Cerebellar nuclear complex (tissue), 1 donor: ENCODE results near the gene SLC35F3.

Source experiments
- DNase-seq, 2 experiments: peaks; one replicate each; lab custom pipeline; 2025; lab: John Stamatoyannopoulos, UW

The SLC35F3 gene

GRCh38 chr1:234040446-234041317 is 136.2 kb downstream of the SLC35F3 start:
- no peak for DNase-seq

- no peak for DNase-seq
Measured at GRCh38 chr1:234044079-234044478, 139.6 kb downstream of the SLC35F3 start.

GRCh38 chr1:234047123-234047522 is 142.6 kb downstream of the SLC35F3 start:
- no peak for DNase-seq

- no peak for DNase-seq
Measured at GRCh38 chr1:234062166-234062565, 157.7 kb downstream of the SLC35F3 start.

DNA sequence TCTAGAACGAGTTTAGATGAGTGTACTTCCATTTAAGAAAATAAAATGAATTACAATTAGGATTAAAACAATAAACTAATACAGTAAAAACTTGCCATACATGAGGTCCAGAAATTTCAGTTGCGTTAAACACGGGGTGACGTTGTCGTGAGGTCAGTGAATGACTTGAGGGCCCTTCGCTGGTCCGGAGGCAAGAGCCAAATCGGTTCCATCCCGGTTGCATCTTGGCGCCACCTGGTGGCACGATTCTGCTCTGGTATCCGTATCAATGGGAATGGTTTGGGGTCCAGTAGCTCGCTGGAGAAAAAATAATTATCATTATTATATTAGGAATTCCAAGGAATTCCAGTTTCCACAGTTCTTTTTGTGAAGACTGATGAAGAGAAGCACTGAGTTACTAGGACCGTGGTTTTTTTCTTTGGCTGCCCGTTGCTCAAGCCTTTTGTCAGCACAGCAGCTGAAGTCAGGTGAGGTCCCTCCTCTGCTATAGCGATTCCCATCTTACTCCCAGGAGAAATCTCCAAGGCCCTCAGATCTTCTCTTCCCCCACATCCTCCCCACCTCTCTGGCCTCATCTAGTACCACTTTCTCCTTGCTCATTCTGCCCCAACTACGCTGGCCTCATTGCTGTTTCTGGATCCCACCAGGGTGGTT is 161.4 kb downstream of the SLC35F3 start:
- DNase-seq, result peak in 1 of 2 experiments; percentile 25

GRCh38 chr1:234067581-234068337 is 163.3 kb downstream of the SLC35F3 start:
- no peak for DNase-seq

DNA sequence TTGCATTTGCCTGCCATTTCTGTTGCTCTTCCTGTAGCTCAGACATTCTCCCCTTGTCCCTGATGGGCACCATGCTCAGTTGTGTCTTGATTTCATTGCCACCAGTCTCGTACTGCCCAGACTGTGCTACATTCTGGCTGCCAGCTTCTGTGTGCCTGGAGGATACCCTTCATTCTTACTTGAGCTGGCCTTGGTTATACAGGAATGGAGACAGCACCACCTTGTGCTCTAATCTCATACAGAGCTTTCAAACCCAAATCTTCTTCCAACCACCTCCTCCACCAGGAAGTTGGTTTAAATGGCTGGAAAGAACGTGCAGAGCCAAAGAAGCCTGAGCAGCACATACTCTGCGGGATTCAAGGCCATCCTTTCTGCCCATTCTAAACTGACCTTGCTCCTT is 165.3 kb downstream of the SLC35F3 start:
- peak in 1 of 2 experiments; percentile 12 for DNase-seq

GRCh38 chr1:234072793-234073192 is 168.3 kb downstream of the SLC35F3 start:
- DNase-seq, result no peak

GRCh38 chr1:234078143-234078542 is 173.7 kb downstream of the SLC35F3 start:
- DNase-seq, result no peak

GRCh38 chr1:234079896-234080295 is 175.4 kb downstream of the SLC35F3 start:
- no peak for DNase-seq

DNA sequence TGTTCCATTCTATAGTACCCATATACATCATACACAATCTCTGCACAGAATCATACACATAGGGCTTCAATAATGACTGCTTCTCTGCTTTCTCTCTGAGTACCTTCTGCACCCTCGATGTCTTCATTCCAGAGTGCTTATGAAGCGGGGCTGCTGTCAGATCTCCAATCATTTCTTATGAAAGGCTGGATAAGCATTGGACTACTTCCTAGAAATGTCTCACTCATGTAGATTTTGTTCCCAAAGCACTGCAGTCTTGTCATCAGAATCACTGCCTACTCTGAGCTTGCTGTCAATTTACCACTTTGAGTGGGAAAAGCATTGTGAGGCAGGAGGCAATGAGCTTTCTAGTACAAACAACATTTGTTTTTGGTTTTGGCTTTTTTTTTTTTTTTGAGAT is 179.0 kb downstream of the SLC35F3 start:
- no peak for DNase-seq

GRCh38 chr1:234089396-234089795 is 184.9 kb downstream of the SLC35F3 start:
- no peak for DNase-seq

DNA sequence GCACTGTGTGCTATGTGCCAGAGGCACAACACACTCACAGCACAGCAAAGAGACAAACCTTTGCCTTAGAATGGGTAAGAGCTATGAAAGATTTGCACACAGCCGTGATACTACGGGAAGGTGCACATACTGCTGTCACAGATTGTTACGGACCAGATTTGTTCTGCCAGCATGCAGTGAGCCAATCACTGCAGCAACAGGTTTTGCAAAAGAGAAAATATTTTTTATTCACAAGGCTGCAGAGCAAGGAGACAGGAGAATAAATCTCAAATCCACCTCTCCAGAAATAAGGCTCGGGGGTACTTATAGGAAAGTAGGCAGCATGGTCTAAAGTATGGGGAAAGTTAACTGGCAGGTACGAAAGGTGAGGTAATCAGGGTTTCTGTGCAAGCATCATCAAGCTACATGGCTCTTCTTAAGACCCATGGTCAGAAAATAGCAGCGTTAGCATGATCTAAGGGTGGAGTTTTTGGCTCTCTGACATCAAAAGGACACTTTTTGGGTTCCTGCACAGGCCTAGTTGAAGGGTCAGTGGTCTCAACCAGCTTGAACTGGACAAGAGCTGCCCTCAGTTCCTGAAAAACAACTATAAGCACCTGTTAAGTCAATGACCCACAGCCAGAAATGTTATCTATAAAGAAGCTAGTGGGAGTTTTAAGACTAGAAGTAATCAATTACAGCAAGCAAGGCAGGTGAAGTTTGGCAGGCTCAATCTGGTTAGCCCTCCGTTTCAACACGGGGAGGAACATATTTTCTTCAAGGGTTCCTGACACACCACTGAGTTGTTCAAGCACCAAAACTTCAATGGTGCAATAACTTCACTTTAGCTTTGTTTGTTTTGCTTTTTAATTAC is 186.0 kb downstream of the SLC35F3 start:
- no peak for DNase-seq

DNA sequence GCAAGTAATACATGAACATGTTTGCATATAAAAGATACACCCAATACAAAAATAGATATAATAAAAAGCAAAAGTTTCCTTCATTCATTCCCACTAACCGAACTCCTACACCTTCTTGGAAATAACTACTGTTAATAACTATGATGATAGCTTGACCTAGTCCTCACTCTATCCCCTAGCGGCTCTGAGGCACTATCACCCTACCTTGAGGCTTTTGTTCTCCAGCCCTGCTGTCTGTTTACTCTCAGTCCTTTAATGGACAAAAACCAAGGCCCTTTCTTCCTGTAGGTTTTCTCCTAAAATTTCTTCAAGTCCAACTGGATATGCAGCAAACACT is 186.6 kb downstream of the SLC35F3 start:
- DNase-seq, result no peak

GRCh38 chr1:234091876-234092275 is 187.4 kb downstream of the SLC35F3 start:
- DNase-seq, result no peak

DNA sequence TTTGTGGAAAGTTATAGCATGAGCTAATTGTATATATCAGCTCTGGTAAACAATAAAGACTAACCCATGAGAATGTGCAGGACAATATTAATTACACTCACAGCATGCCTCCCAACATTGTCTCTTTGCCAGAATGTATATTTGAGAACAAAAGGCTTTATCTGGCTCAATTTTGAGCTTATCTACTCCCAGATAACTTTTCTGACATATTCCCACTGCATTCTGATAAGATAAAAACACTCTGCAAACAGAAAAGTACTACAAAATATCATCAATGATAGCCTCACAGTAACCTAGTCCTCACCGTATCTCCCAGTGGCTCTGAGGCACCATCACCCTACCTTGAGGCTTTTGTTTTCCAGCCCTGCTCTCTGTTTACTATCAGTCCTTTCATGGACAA is 188.6 kb downstream of the SLC35F3 start:
- no peak for DNase-seq

DNA sequence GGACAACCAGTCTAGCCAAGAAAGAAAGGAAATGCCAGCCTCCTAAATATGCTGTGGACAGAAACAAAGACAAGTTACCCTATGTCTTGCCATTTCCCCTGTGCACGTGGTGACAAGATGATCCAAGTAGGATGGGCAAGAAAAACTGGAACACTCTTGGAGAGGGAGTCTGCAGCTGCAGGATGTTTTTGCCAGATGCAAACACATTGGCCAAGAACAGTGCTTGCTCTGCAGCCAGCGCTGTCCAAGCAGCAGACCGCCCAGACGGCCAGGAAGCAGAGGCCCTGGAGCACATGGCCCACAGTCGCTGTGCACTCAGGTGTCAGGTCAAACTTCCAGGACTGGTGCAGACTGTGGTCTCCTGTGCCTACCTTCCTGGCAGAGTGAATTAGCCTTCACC is 189.3 kb downstream of the SLC35F3 start:
- no peak for DNase-seq

DNA sequence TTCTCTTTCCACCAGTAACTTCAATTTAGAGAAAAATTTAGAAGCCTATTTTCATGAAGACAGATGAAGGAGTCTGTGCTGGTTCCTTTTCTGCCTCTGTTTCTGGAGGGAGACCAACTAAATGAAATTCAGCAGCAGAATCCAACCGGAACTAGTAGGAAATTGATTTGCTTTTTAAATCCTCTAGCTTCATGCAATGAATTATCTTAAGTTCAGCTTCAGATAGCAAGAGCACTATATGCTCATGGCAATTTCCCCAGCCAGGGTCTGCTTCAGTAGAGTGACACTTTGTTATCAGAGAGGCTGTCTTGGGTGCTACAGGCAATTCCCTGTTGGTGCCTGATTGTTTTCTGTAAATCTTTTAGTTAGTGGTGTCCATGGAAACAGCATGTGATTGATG is 189.7 kb downstream of the SLC35F3 start:
- no peak for DNase-seq

GRCh38 chr1:234096161-234096770 is 191.8 kb downstream of the SLC35F3 start:
- DNase-seq, result no peak

DNA sequence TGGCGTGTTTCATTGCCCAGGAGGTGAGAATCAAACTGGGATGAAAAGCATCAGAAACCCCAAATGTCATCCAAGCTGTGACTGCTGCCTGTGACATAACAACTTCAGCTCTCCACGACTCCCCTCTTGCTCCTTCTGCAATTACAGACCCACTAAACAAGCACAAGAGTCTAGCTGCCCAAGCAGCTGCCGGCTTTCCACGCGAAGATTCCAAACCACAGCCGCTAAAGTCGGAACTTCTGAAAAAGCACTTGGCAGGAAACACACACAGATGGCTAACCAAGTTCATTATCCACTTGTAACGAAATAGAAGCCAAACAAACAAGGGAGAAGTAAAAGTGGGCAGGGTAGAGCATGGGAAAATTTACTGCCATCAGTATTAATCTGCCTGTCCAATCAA is 198.1 kb downstream of the SLC35F3 start:
- DNase-seq, result no peak

DNA sequence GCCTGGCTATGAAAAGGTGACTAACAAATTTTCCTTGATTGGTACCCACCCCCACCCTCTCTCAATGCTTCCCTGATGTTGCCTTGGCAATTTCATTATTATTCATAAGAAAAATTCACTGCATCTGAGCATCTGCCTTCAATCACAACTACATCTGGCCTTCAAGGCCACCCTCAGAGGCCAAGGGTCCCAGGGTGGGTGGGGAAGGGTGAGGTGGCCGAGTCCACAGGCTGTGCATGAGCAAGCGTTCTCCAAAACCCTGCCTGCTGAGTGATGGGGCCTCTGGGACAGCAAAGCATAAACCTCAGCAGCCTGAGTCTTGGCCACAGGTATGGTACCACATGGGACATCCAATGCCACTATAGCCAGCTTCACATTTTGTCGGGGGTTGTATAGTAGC is 198.7 kb downstream of the SLC35F3 start:
- DNase-seq, result no peak
